Hypothalamus (tissue), 51 donors: ENCODE results near the gene ZNF445.
"Not testable (repeated sequence)": the region's sequence is repeated elsewhere in the genome, so short reads cannot be mapped to it uniquely, and the experiment has no call there.

Source experiments
- DNase-seq, 51 donors: peaks; one replicate each; lab custom pipeline; 2025; lab: John Stamatoyannopoulos, UW

ZNF445 gene

GRCh38 chr3:44477312-44478030 is at the start of gene ZNF445:
TSS of gene ZNF445 (minus strand) at chr3:44477670. CDS start at chr3:44455549, 22,121 bp downstream.
- peak; percentile 22 to 87 (median 66) for DNase-seq

DNA sequence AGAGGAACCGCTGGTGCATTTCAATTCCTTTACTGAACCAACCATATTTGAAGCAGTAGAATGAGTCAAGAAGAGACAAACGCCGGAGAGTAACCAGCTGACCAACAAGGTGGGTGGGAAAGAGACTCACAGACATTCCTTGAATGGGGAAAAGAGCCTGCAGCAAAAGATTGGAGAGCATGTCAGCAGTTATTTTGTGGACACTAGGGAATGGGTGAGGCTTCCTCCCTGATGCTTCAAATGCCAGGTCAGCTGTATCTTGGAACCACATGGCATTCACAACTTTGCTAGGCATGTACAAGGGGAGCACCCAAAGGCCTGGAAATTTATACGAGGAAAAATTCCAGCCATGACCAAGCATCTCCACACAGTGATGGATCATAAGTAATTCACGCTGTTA is 47.6 kb upstream of the ZNF445 start:
- no peak for DNase-seq

GRCh38 chr3:44522494-44522933 is 45.0 kb upstream of the ZNF445 start:
- DNase-seq = no peak

DNA sequence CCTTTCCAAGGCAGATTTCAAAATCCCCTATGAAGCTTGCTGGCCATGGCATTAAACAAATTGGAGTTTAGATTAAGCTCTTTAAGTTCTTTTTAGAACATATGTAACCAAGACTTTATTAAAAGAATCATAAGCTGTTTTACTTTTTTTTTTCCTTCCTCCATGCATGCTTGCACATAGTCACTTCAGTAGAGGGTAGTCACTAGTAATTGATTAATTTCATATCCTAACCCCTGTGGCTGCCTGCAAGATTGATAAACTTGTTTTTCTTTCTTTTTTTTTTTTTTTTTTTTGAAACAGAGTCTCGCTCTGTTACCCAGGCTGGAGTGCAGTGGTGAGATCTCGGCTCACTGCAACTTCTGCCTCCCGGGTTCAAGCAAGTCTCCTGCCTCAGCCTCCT is 44.3 kb upstream of the ZNF445 start:
- no peak for DNase-seq

GRCh38 chr3:44518782-44519156 is 41.3 kb upstream of the ZNF445 start:
- no peak for DNase-seq

DNA sequence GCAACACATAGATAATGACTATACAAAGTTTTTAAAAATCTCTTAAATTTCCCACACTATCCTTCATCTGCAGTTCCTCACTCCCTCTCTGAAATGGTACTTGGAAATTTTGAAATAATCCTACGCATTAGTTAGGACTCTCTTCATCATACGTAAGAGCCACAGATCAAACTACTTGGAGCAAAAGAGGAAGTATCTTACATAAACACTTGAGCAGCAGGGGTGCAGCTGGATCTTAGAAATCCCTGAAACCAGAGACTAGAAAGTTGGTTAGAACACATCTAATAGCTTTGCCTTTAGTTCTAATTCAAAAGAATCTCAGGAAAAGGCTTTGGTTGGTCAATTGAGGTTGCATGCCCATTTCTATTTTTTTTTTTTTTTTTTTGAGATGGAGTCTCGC is 38.8 kb upstream of the ZNF445 start:
- DNase-seq = no peak

- DNase-seq = no peak
These were observed 36.0 kb upstream of the ZNF445 start for GRCh38 chr3:44513513-44513912.

GRCh38 chr3:44511238-44511566 is 33.7 kb upstream of the ZNF445 start:
- DNase-seq = peak in 2 of 51 donors; percentile 20 to 29

DNA sequence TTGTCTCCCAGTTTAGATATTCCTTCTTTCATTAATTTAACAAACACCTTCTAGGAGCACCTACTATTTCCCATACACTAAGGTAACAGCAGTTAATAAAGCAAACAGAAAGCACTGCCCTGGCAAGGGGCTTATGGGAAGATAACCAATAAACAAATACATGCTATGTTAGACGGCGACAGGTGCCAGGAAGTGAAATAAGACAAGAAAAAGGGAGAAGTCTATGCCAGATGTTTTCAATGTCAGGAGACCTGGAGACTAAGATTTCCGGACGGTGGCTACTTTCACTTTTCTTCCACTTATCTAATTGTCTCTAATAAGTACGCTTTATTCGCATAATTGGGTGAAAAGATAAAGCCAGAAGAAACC is 32.5 kb upstream of the ZNF445 start:
- DNase-seq = peak in 1 of 51 donors; percentile 33

- peak in 2 of 51 donors; percentile 0 to 27 for DNase-seq
These were observed 32.0 kb upstream of the ZNF445 start for GRCh38 chr3:44509393-44509921.

DNA sequence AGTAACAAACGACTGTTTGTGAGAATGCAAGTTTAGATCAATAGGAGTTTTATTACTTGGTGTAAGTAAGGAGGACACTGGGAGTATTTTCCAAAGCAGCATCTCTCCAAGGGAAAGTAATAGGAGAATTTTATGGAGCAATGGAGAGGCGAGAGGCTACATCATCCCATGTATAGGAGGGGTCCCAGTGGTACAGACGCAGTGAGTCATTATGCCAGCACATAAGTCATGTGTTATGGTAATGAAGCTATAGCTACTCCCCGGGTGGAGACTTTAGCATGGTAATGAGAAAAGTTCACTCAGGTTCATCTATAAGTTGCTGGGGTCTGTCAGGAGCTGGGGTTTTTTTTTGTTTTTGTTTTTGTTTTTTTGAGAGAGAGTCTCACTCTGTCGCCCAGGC is 29.5 kb upstream of the ZNF445 start:
- DNase-seq = no peak

GRCh38 chr3:44506556-44506955 is 29.1 kb upstream of the ZNF445 start:
- no peak for DNase-seq

- DNase-seq = no peak
These were observed 27.1 kb upstream of the ZNF445 start for GRCh38 chr3:44504566-44504965.

DNA sequence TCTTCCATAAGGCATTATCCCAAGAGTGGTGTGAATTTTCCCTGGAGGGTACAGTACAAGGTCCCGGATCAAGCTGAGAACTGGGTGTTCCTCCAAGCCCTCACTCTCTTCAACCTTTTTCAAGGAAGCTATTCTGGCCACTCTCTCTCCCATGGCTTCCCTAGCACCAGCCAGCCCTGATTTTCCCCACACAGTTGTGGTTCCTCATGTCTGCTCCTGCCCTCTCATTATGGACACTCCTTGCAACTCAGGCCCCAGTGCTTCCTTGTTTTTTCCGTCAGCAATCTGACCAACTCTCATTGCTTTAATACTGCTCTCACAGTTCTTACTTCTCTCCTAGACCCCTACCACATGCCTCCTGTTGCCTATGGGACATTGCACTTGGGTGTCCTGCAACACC is 25.7 kb upstream of the ZNF445 start:
- not testable (repeated sequence) for DNase-seq

DNA sequence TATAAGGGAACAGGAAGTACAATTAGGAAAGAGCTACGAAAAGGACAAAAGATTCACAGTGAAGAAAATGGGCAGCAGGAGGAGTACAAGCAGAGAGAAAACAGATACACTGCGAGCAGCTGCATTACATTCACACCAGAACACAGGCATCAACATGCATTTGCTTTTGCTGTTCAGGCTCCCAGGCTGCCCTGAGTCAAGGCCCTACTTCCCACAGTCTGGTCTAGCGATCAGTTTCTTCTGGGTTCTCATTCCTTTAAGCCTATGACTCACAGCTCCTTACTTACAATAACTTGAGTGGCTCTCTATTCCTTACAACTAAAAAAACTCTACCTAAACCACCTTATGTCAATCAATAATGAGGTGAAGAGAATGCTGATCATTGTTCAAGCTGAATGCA is 24.5 kb upstream of the ZNF445 start:
- DNase-seq = no peak

DNA sequence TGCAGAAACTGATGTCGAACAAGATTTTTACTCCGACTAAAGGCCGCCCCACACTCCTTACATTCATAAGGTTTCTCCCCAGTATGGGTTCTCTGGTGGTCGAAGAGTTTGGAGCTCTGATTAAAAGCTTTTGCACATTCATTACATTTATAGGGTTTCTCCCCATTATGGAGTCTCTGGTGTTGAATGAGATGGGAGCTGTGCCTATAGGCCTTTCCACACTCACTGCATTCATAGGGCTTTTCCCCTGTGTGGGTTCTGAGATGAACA is 22.4 kb upstream of the ZNF445 start:
- not testable (repeated sequence) for DNase-seq

GRCh38 chr3:44499149-44499898 is 21.9 kb upstream of the ZNF445 start:
- DNase-seq = no peak

DNA sequence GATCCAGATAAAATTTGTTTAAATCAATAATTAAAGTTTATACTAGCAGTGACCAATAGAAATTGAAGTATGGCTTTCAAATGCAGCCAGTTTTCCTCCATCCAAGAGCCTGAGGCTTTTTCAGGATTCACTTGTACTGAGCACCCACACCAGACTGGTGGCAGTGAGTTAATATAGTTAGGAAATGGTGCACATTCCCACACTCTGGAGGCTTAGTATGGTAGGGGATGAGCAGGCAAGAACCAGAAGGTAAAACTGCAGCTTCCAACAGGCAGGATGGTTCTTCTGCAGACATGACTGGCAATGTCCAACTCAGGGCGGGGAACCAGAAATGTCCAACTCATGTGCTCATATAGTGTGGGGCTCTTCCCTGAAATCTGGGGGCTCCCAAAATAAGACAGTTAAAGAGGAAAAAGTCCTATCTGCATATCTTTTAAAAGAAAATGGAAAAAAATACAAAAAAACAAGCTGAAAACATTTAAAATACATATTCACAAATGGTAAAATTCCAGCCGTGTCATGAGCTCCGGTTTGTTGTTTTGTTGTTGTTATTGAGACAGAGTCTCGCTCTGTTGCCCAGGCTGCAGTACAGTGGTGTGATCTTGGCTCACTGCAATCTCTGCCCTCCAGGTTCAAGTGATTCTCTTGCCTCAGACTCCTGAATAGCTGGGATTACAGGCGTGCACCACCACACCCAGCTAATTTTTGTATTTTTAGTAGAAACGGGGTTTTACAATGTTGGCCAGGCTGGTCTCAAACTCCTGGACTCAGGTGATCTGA is 18.4 kb upstream of the ZNF445 start:
- DNase-seq = no peak

- DNase-seq = no peak
These were observed 15.0 kb upstream of the ZNF445 start for GRCh38 chr3:44492496-44492895.

DNA sequence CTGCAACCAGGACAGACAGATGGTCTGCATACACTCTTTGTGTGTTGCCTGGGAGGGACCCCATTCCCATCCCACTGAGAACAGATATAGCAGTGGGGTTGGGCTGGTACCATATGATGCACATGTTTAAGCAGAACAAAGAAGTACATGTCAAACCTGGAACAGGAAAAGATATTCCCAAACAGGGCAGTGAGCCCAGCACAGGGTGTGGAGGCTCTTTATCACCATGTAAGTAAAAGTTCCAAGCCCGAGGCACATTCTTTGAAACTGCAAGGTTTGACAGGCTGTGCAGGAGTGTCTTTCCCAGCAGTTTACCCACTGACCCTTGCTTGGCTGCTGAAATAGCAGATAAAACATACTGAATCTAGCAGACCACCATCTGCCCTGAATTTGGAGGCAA is 5.3 kb upstream of the ZNF445 start:
- DNase-seq = no peak

GRCh38 chr3:44478606-44479094 is 1.2 kb upstream of the ZNF445 start:
- no peak for DNase-seq
